Hepatocyte (in vitro differentiated cells): Measurements from ENCODE around the gene SLC12A5.

Experiments
- CTCF ChIP-seq: fragments of 200-600 bp; sonication (generic); IDR thresholded peaks from 2 replicates; pipeline ENCODE4 v1.5.1; 2016; ENCODE audit warnings: antibody characterized with exemption, mild to moderate bottlenecking; ENCODE audit not compliant: poor library complexity
- EZH2 ChIP-seq: fragments of 200-600 bp; sonication (generic); IDR thresholded peaks from 2 replicates; pipeline ENCODE4 v1.6.1; 2016; ENCODE audit warnings: antibody characterized with exemption, mild to moderate bottlenecking, borderline replicate concordance
- EZH2phosphoT487 ChIP-seq: fragments of 200-600 bp; sonication (generic); IDR thresholded peaks from one replicate; pipeline ENCODE4 v1.6.1; 2018; ENCODE audit warnings: antibody characterized with exemption, mild to moderate bottlenecking, low read depth, moderate library complexity; ENCODE audit not compliant: unreplicated experiment, severe bottlenecking

GRCh38 chr20:46073443-46073842 is 44.4 kb downstream of the SLC12A5 start:
- no peak for TF ChIP-seq CTCF
- TF ChIP-seq EZH2phosphoT487, result no peak
- no peak for TF ChIP-seq EZH2
